Mesendoderm (in vitro differentiated cells): ENCODE measurements around the gene KIZ.

Source experiments
- DNase-seq: peaks from one replicate; pipeline ENCODE4 v3.0.0; 2013
- H2AK5ac ChIP-seq: 2 replicates; pipeline ENCODE4 v1.6.1; 2013; ENCODE audit warnings: low read length, inconsistent platforms
- H2BK120ac ChIP-seq: 2 replicates; pipeline ENCODE4 v1.6.1; 2013; ENCODE audit warnings: low read depth, mild to moderate bottlenecking, low read length, moderate library complexity, mixed read lengths
- H2BK15ac ChIP-seq: replicated peaks from 2 replicates; pipeline ENCODE4 v1.6.1; 2013; ENCODE audit warnings: low read depth, mild to moderate bottlenecking, moderate library complexity
- H2BK5ac ChIP-seq: 2 replicates; pipeline ENCODE4 v1.6.1; 2013; ENCODE audit warnings: low read length, inconsistent platforms
- H3K18ac ChIP-seq: 2 replicates; pipeline ENCODE4 v1.6.1; 2013; ENCODE audit warnings: mild to moderate bottlenecking, low read length, mixed read lengths
- H3K23ac ChIP-seq: one replicate; pipeline ENCODE4 v1.6.1; 2013; ENCODE audit warnings: low read length
- H3K27ac ChIP-seq: 2 replicates; pipeline ENCODE4 v1.5.1; 2013; ENCODE audit warnings: low read depth, mild to moderate bottlenecking, inconsistent platforms, low read length, moderate library complexity
- H3K27me3 ChIP-seq: 2 replicates; pipeline ENCODE4 v1.6.1; 2013; ENCODE audit warnings: low read length, control low read depth, mild to moderate bottlenecking, inconsistent platforms; ENCODE audit not compliant: insufficient read depth, poor library complexity
- H3K36me3 ChIP-seq: 2 replicates; pipeline ENCODE4 v1.6.1; 2013; ENCODE audit warnings: low read length, inconsistent platforms; ENCODE audit not compliant: control insufficient read depth, insufficient read depth
- H3K4ac ChIP-seq: one replicate; pipeline ENCODE4 v1.6.1; 2013; ENCODE audit warnings: low read depth, mild to moderate bottlenecking, low read length, moderate library complexity
- H3K4me1 ChIP-seq: 2 replicates; pipeline ENCODE4 v1.6.1; 2013; ENCODE audit warnings: low read depth, low read length, inconsistent platforms; ENCODE audit not compliant: control insufficient read depth
- H3K4me2 ChIP-seq: 2 replicates; pipeline ENCODE4 v1.6.1; 2013; ENCODE audit warnings: low read length
- H3K4me3 ChIP-seq: 2 replicates; pipeline ENCODE4 v1.5.1; 2013; ENCODE audit warnings: mild to moderate bottlenecking, low read length
- H3K56ac ChIP-seq: one replicate; pipeline ENCODE4 v1.6.1; 2013; ENCODE audit warnings: low read length
- H3K79me1 ChIP-seq: 2 replicates; pipeline ENCODE4 v1.6.1; 2013; ENCODE audit warnings: low read length, inconsistent platforms
- H3K79me2 ChIP-seq: 2 replicates; pipeline ENCODE4 v1.6.1; 2013; ENCODE audit warnings: mild to moderate bottlenecking, low read length; ENCODE audit not compliant: control insufficient read depth, insufficient read depth
- H3K9ac ChIP-seq: 2 replicates; pipeline ENCODE4 v1.6.1; 2013; ENCODE audit warnings: low read length, inconsistent platforms
- H4K5ac ChIP-seq: one replicate; pipeline ENCODE4 v1.6.1; 2013; ENCODE audit warnings: low read length
- H4K8ac ChIP-seq: one replicate; pipeline ENCODE4 v1.6.1; 2013; ENCODE audit warnings: low read depth, mild to moderate bottlenecking, control low read depth, low read length, moderate library complexity
- WGBS: extraction: QIAGEN DNeasy Blood & Tissue Kit; methylation state at CpG from one replicate; pipeline ENCODE4 v1.1.7; 2013; ENCODE audit warnings: low lambda C conversion rate, missing lambda C conversion rate; ENCODE audit not compliant: insufficient coverage; ENCODE audit errors: extremely low coverage; 5-methylcytosine and 5-hydroxymethylcytosine counted together

KIZ gene

GRCh38 chr20:21136015-21136732, 10.3 kb downstream of the KIZ start:
- WGBS = no CpG with 5 or more reads among the region's 8 CpGs
- no peak overlapping the region for H3K18ac ChIP-seq

GRCh38 chr20:21137078-21137477, 11.2 kb downstream of the KIZ start:
- Histone ChIP-seq H3K23ac (no peak overlapping the region), H3K36me3 (no peaks in the 10 kb centered on the region), H3K4me2 (no peak overlapping the region), H3K4me1 (no peaks in the 10 kb centered on the region), H2BK5ac (no peak overlapping the region), H3K27me3 (no peaks in the 10 kb centered on the region), H3K9ac (no peak overlapping the region), H4K8ac (no peak overlapping the region), H3K79me1 (no peaks in the 10 kb centered on the region), H3K79me2 (no peaks in the 10 kb centered on the region), H3K18ac (no peak overlapping the region), H3K27ac (no peak overlapping the region), H3K4me3 (no peak overlapping the region), H3K4ac (no peak overlapping the region), H2BK15ac (no peak overlapping the region), H3K56ac (no peak overlapping the region), H4K5ac (no peak overlapping the region), H2BK120ac (no peak overlapping the region), H2AK5ac (no peak overlapping the region)
- no CpG with 5 or more reads among the region's 1 CpG for WGBS
- no peak for DNase-seq

More at GRCh38 chr20:21136015-21136732, 10.3 kb downstream of the KIZ start:
- Histone ChIP-seq H3K79me2 (no peaks in the 10 kb centered on the region), H3K27ac (no peak overlapping the region), H2AK5ac (no peak overlapping the region), H2BK15ac (no peak overlapping the region), H3K27me3 (no peaks in the 10 kb centered on the region), H4K5ac (no peak overlapping the region), H3K4me3 (no peak overlapping the region), H2BK5ac (no peak overlapping the region), H3K23ac (no peak overlapping the region), H3K4me1 (no peaks in the 10 kb centered on the region), H3K56ac (no peak overlapping the region), H3K4me2 (no peak overlapping the region), H3K36me3 (no peaks in the 10 kb centered on the region), H4K8ac (no peak overlapping the region), H3K4ac (no peak overlapping the region), H3K79me1 (no peaks in the 10 kb centered on the region), H2BK120ac (no peak overlapping the region), H3K9ac (no peak overlapping the region)
- no peak for DNase-seq

- H3K4me3 ChIP-seq = no peak overlapping the region
- H2BK120ac ChIP-seq = no peak overlapping the region
- DNase-seq = no peak
- no peaks in the 10 kb centered on the region for H3K27me3 ChIP-seq
- H3K36me3 ChIP-seq = no peaks in the 10 kb centered on the region
- no peak overlapping the region for H3K4ac ChIP-seq
- WGBS = no CpG with 5 or more reads among the region's 3 CpGs
- no peak overlapping the region for H3K27ac ChIP-seq
- H2BK5ac ChIP-seq = no peak overlapping the region
- no peak overlapping the region for H3K23ac ChIP-seq
- no peak overlapping the region for H3K56ac ChIP-seq
- no peaks in the 10 kb centered on the region for H3K79me2 ChIP-seq
- no peak overlapping the region for H2AK5ac ChIP-seq
- H4K8ac ChIP-seq = no peak overlapping the region
- no peak overlapping the region for H3K4me2 ChIP-seq
- H2BK15ac ChIP-seq = no peak overlapping the region
- no peak overlapping the region for H3K9ac ChIP-seq
- H3K4me1 ChIP-seq = no peaks in the 10 kb centered on the region
- H3K18ac ChIP-seq = no peak overlapping the region
- H3K79me1 ChIP-seq = no peaks in the 10 kb centered on the region
- no peak overlapping the region for H4K5ac ChIP-seq
These were observed 14.1 kb downstream of the KIZ start for GRCh38 chr20:21139881-21140566.

GRCh38 chr20:21141825-21142224, 15.9 kb downstream of the KIZ start:
- WGBS = 100% methylated on average over 4 of the region's 5 CpGs
- Histone ChIP-seq H3K4ac (no peak overlapping the region), H2AK5ac (no peak overlapping the region), H3K79me1 (no peaks in the 10 kb centered on the region), H3K9ac (no peak overlapping the region), H3K4me3 (no peak overlapping the region), H3K56ac (no peak overlapping the region), H2BK120ac (no peak overlapping the region), H4K8ac (no peak overlapping the region), H4K5ac (no peak overlapping the region), H2BK15ac (no peak overlapping the region), H3K23ac (no peak overlapping the region), H3K18ac (no peak overlapping the region), H2BK5ac (no peak overlapping the region), H3K27me3 (no peaks in the 10 kb centered on the region), H3K79me2 (no peaks in the 10 kb centered on the region), H3K36me3 (no peaks in the 10 kb centered on the region), H3K4me2 (no peak overlapping the region), H3K27ac (no peak overlapping the region), H3K4me1 (no peaks in the 10 kb centered on the region)
- no peak for DNase-seq

GRCh38 chr20:21143194-21143890, 17.5 kb downstream of the KIZ start:
- Histone ChIP-seq H4K8ac (peak overlapping the region; percentile 86), H3K9ac (no peak overlapping the region), H3K56ac (no peak overlapping the region), H3K27ac (no peak overlapping the region), H2BK120ac (no peak overlapping the region), H4K5ac (no peak overlapping the region), H3K79me2 (no peaks in the 10 kb centered on the region), H3K27me3 (no peaks in the 10 kb centered on the region), H3K4me1 (no peaks in the 10 kb centered on the region), H2AK5ac (no peak overlapping the region), H3K79me1 (no peaks in the 10 kb centered on the region), H2BK15ac (no peak overlapping the region), H3K23ac (no peak overlapping the region), H3K36me3 (no peaks in the 10 kb centered on the region), H3K4me2 (no peak overlapping the region), H3K4me3 (no peak overlapping the region), H2BK5ac (no peak overlapping the region), H3K4ac (no peak overlapping the region), H3K18ac (no peak overlapping the region)
- DNase-seq = no peak
- no CpG with 5 or more reads among the region's 7 CpGs for WGBS
